Fibroblast of skin of abdomen (primary cell): Measurements from ENCODE around the gene MCRIP1.

Experiments used
- DNase-seq: peaks from one replicate; pipeline ENCODE4 v3.0.0-alpha.2; 2013

MCRIP1 gene

DNA sequence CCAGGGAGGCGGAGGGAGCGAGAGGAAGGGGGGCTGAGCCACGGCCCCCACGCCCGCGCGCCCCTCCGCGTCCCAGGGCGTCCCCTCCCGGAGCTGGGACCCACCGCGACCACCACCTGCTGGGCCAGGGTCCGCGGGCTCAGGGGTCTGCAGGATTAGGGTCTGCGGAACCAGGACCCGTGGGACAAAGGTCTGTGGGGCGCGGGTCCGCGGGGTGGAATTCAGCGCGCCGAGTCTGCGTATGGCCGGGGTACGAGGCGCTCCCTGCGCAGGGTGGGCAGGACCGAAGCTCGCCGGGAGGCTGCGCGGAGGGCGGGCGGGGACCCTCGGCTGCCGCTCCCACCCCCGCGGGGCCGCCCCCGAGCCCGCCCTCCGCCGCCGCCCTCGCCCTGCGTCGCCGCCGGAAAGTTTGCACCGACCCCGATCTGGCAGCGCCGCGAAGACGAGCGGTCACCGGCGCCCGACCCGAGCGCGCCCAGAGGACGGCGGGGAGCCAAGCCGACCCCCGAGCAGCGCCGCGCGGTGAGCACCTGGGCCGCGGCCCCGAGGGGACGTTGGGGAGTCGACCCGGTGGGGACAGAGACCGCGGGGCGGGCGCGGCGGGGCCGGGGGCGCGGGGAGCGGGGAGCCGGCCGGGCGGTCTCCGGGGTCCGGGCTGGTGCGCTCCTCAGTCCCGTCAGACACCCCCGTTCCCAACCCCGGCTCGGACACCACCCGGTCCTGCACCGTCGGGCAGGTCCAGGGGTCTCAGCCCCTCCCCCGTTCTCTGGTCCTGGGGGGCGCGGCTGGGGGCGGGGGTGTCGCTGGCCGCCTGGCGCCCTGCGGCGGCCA lies 29.1 kb downstream of the MCRIP1 start, which contains the start of gene GCGR:
Gene GCGR (plus strand): TSS at position 423 of the 831 bp plus-strand sequence. CDS start 4,869 bp downstream, outside the sequence.
- DNase-seq, result no peak

DNA sequence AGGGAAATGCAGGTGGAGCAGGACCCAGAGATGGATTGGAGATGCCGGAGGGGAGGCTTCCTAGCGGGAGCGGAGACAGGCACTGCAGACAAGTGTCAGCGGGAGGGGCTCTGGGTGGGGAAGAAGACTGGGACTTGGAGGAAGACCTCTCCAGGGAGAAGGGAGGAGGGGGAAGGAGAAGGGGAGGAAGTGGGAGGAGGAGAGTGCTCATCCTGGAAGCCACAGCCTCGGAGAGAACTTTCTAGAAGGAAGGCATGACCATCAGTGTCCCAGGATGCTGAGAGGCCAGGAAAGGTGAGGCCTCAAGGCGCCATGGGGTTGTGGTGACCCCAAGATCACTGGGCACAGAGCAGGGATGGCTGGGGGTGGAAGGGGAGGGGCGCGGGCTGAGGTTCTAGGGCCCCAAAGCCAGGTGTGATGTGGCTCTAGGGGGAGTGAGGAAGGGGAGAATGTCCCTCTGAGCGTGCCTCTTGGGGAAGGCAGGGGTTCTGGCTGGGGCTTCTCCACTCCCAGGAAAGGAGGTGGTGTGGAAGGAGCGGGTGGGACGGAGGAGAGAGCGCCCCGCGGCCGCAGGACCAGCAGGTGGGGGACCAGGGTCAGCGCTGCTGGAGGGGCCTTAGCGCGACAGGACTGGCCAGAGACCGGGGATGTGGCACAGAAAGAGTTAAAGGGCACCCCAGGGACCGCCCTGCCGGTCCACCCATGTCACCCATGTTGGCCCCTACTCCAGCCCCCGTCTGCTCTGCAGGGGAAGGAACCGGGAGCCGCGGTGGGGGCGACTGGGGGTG lies 30.0 kb downstream of the MCRIP1 start:
- no peak for DNase-seq

DNA sequence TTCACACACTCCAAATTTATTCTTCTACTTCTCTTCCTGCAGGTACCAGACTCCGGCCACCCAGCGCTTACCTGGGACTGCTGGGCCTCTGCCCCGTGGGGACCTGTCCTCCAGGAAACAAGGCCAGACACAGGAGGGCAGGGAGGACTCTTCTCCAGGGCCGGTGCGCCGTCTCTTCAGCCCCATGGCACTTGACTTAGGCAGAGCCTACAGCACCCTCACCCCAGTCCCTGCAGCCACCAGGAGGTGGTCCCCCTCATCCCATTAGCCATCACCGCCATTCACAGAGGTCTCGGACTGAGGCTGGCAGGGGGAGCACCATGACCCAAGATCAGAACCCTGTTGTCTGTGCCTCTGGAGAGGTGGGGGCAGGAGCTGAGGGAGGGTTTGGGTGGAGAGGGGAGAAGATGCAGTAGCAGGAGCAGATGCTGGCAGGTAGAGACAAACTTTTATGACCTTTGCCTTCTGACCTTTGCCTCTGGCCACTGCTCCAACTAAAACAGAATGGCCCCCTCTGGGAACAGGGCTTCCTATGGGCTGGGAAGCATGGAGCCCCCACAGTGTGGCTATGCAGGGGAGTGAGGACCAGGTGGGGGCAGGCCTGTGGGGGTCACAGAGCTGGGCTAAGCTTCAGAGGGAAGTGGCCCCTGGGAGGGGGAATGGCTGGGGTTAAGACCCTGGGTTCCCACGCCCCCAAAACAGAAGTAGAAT lies 30.9 kb downstream of the MCRIP1 start:
- DNase-seq, result no peak

DNA sequence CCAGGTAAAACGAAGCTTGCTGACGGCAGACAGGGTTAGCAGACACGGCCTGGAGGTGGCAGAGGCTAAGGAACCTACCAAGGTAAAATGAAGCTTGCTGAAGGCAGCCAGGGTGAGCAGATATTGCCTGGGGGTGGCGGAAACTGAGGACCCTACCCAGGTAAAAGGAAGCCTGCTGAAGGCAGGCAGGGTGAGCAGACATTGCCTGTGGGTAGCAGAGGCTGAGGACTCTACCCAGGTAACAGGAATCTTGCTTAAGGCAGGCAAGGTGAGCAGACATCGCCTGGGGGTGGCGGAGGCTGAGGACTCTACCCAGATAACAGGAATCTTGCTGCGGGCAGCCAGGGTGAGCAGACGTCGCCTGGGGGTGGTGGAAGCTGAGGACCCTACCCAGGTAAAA lies 31.8 kb downstream of the MCRIP1 start:
- no peak for DNase-seq

DNA sequence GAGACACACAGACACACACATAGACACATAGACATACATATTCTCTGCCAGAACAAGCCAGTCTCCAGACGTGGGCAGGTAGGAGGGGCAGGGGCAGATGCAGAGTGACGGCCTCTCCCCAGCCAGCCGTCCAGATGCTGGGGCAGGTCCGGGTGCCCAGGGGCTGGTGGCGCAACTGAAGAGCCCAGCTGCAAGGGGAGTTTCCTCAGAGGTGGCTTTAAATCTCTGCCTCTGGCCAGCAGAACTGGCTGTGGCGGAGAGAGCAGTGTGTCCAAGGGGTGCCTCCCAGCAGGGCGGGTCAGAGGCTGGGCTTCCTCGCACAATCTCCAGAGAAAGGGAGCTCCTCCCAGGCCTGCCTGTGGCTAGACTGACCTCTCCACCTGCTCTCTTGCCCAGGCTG lies 38.6 kb downstream of the MCRIP1 start:
- no peak for DNase-seq

DNA sequence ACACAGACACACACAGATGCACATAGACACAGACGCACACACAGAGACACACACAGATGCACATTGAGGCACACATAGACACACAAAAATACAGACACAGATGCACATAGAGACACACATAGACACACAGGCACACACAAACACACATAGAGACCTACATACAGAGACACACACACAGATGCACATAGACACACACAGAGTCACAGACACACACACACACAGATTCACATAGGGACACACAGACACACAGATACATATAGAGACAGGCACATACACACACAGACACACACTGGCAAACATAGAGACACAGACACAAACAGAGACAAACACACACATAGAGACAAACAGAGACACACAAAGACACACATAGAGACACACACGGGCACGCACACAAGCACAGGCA lies 39.0 kb downstream of the MCRIP1 start:
- no peak for DNase-seq

DNA sequence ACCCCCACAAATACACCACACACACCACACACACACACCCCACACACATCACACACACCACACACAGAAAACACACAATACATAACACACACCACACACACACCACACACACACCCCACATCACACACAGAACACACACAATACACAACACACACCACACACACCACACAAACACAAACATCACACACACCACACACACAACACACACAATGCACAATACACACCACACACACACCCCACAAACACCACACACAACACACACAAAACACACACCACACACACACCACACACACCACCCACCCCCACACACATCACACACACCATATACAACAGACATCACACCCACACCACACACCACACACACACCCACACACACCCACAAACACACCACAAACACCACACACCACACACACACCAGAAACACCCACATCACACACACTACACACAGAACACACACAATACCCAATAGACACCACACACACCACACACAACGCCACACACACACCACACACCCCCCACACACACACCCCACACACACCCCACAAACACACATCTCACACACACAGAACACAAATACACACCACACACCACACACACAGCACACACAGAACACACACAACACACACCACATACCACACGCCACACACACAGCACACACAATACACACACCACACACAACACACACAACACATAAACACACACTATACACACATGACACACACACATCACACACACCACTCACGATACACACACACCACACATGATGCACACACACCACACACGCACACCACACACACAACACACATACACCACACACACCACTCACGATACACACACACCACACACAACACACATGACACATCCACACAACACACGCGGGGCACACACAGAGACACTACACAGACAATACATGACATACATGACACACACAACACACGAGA lies 40.1 kb downstream of the MCRIP1 start:
- DNase-seq, result no peak
